IMR-90 (cell line): ENCODE results near the gene DIAPH2. TPM values are rescaled to one million over a fixed set of nuclear protein-coding genes. Genes with fewer than 3 reads are reported as not detected.

ENCODE experiments used
- ATAC-seq: fragments of 200-7000 bp; cut with Tn5 transposase; 2 replicates; pipeline ENCODE4 v1.9.1; 2020; ENCODE audit warnings: low read depth, mild to moderate bottlenecking, moderate library complexity
- BruUV-seq: library from RNA; stranded (reverse); fragments of 400-500 nt; replicated peaks from 2 replicates; lab custom pipeline; 2021; lab: Mats Ljungman, UMichigan
- CTCF ChIA-PET: fragments of 300-600 bp; formaldehyde crosslinking; extraction: SDS; loops from one replicate; lab custom pipeline; 2021; ENCODE audit warnings: antibody characterized with exemption; lab: Yijun Ruan, JAX
- POLR2A ChIA-PET: fragments of 300-600 bp; sonication (Branson Sonifier 250); formaldehyde crosslinking; loops from one replicate; lab custom pipeline; 2022; ENCODE audit warnings: antibody characterized with exemption; ENCODE audit not compliant: unreplicated experiment; lab: Charles Lee
- DNase-seq: peaks from one replicate; pipeline ENCODE4 v3.0.0; 2013
- H2AFZ ChIP-seq: replicated peaks from 2 replicates; pipeline ENCODE3; 2013; ENCODE audit warnings: low read length, mild to moderate bottlenecking; ENCODE audit not compliant: poor library complexity
- H2AK5ac ChIP-seq: 2 replicates; pipeline ENCODE4 v1.6.1; 2013; ENCODE audit warnings: low read depth, low read length, inconsistent platforms
- H2AK9ac ChIP-seq: replicated peaks from 2 replicates; pipeline ENCODE3; 2013; ENCODE audit warnings: mild to moderate bottlenecking, low read depth, low read length, moderate library complexity; ENCODE audit not compliant: poor library complexity
- H2BK120ac ChIP-seq: 2 replicates; pipeline ENCODE4 v1.6.1; 2013; ENCODE audit warnings: low read depth, low read length, inconsistent platforms
- H2BK15ac ChIP-seq: 3 replicates; pipeline ENCODE4 v1.6.1; 2013; ENCODE audit warnings: low read depth, low read length, inconsistent platforms
- H2BK20ac ChIP-seq: 2 replicates; pipeline ENCODE4 v1.6.1; 2013; ENCODE audit warnings: low read depth, mild to moderate bottlenecking, inconsistent platforms, low read length, moderate library complexity
- H2BK5ac ChIP-seq: 2 replicates; pipeline ENCODE4 v1.6.1; 2013; ENCODE audit warnings: mild to moderate bottlenecking, low read depth, low read length, inconsistent platforms; ENCODE audit not compliant: poor library complexity, severe bottlenecking
- H3K14ac ChIP-seq: replicated peaks from 2 replicates; pipeline ENCODE4 v1.6.1; 2013; ENCODE audit warnings: low read depth, low read length, inconsistent platforms
- H3K18ac ChIP-seq: 2 replicates; pipeline ENCODE4 v1.6.1; 2013; ENCODE audit warnings: low read depth, low read length, control low read depth
- H3K23ac ChIP-seq: 2 replicates; pipeline ENCODE4 v1.6.1; 2013; ENCODE audit warnings: low read depth, low read length, inconsistent platforms
- H3K27ac ChIP-seq: 2 replicates; pipeline ENCODE4 v1.5.1; 2013; ENCODE audit warnings: mild to moderate bottlenecking, control low read depth, low read length; ENCODE audit not compliant: insufficient read depth
- H3K27me3 ChIP-seq: 2 replicates; pipeline ENCODE4 v1.6.1; 2013; ENCODE audit warnings: low read length; ENCODE audit not compliant: control insufficient read depth, insufficient read depth
- H3K36me3 ChIP-seq: 2 replicates; pipeline ENCODE4 v1.6.1; 2013; ENCODE audit warnings: low read length, mixed read lengths; ENCODE audit not compliant: control insufficient read depth, insufficient read depth
- H3K4ac ChIP-seq: 2 replicates; pipeline ENCODE4 v1.6.1; 2013; ENCODE audit warnings: low read depth, low read length, inconsistent platforms
- H3K4me1 ChIP-seq: 2 replicates; pipeline ENCODE4 v1.6.1; 2013; ENCODE audit warnings: low read length, mixed read lengths; ENCODE audit not compliant: control insufficient read depth, insufficient read depth
- H3K4me2 ChIP-seq: 2 replicates; pipeline ENCODE4 v1.6.1; 2013; ENCODE audit warnings: low read depth, mild to moderate bottlenecking, control low read depth, low read length, moderate library complexity
- H3K4me3 ChIP-seq: 2 replicates; pipeline ENCODE4 v1.5.1; 2013; ENCODE audit warnings: low read depth, mild to moderate bottlenecking, control low read depth, low read length, moderate library complexity; ENCODE audit not compliant: insufficient read depth
- H3K56ac ChIP-seq: 2 replicates; pipeline ENCODE4 v1.6.1; 2013; ENCODE audit warnings: low read length, inconsistent platforms; ENCODE audit not compliant: insufficient read depth; ENCODE audit errors: extremely low read depth
- H3K79me1 ChIP-seq, 2 experiments: 2 replicates each; pipeline ENCODE4 v1.6.1; 2013; ENCODE audit warnings: low read length in 2 of 2, inconsistent platforms in 1 of 2, low read depth in 1 of 2
- H3K9ac ChIP-seq: 2 replicates; pipeline ENCODE4 v1.6.1; 2013; ENCODE audit warnings: low read depth, low read length, control low read depth
- H3K9me1 ChIP-seq: 2 replicates; pipeline ENCODE4 v1.6.1; 2013; ENCODE audit warnings: low read length, inconsistent platforms; ENCODE audit not compliant: insufficient read depth
- H3K9me3 ChIP-seq: 2 replicates; pipeline ENCODE4 v1.6.1; 2013; ENCODE audit warnings: low read length; ENCODE audit not compliant: control insufficient read depth, insufficient read depth
- H4K20me1 ChIP-seq: 2 replicates; pipeline ENCODE4 v1.6.1; 2013; ENCODE audit warnings: low read length, inconsistent platforms; ENCODE audit not compliant: insufficient read depth
- H4K5ac ChIP-seq: 2 replicates; pipeline ENCODE4 v1.6.1; 2013; ENCODE audit warnings: mild to moderate bottlenecking, low read depth, low read length, control low read depth
- H4K8ac ChIP-seq, 2 experiments: 2 replicates each; pipeline ENCODE4 v1.6.1; 2013; ENCODE audit warnings: low read depth in 2 of 2, low read length in 2 of 2, control low read depth in 1 of 2, inconsistent platforms in 1 of 2
- H4K91ac ChIP-seq: 2 replicates; pipeline ENCODE4 v1.6.1; 2013; ENCODE audit warnings: low read depth, low read length, inconsistent platforms; ENCODE audit not compliant: insufficient read depth
- SMC3 ChIP-seq: fragments of 150-350 bp; IDR thresholded peaks from 2 replicates; pipeline ENCODE4 v1.6.1; 2016; ENCODE audit warnings: low read depth, mild to moderate bottlenecking, antibody characterized with exemption, low read length, moderate library complexity
- WGBS, 2 experiments: methylation state at CpG; one replicate each; pipeline versions ENCODE4 v1.1.5 to v1.1.7; 2013; ENCODE audit warnings: missing lambda C conversion rate in 2 of 2; ENCODE audit not compliant: insufficient read length in 1 of 2; ENCODE audit errors: extremely low coverage in 2 of 2; 5-methylcytosine and 5-hydroxymethylcytosine counted together
- dilution Hi-C: fragments of 300-500 bp; cut with HindIII; formaldehyde crosslinking; loops from one replicate; pipeline ENCODE4 v1.14.3; 2018; ENCODE audit warnings: low sequenced_read_pairs; ENCODE audit not compliant: unreplicated experiment
- in situ Hi-C: fragments of 300-500 bp; cut with MboI; formaldehyde crosslinking; loops from 3 replicates; pipeline ENCODE4 v1.14.3; 2019; ENCODE audit warnings: low sequenced_read_pairs, inconsistent platforms, mixed read lengths
- intact Hi-C: fragments of 100-400 bp; cut with micrococcal nuclease; formaldehyde crosslinking; loops from 2 replicates; pipeline ENCODE4 v1.10.0; 2022
- polyA plus RNA-seq, 3 experiments: library from polyadenylated mRNA; depleted of rRNA; stranded (reverse); fragments of >200 nt; gene quantifications; 2 replicates each; pipeline ENCODE4 v1.2.3, GENCODE V29; 2012; ENCODE audit warnings: low replicate concordance in 1 of 3
- total RNA-seq: library from RNA; depleted of rRNA; stranded (reverse); fragments of >200 nt; gene quantifications from 2 replicates; pipeline ENCODE4 v1.2.3, GENCODE V29; 2012

The DIAPH2 gene
- total and polyA plus RNA-seq, 2 of the 4 experiments (the other 2 are of a cell fraction), result 3.6 to 19.9 TPM

DNA sequence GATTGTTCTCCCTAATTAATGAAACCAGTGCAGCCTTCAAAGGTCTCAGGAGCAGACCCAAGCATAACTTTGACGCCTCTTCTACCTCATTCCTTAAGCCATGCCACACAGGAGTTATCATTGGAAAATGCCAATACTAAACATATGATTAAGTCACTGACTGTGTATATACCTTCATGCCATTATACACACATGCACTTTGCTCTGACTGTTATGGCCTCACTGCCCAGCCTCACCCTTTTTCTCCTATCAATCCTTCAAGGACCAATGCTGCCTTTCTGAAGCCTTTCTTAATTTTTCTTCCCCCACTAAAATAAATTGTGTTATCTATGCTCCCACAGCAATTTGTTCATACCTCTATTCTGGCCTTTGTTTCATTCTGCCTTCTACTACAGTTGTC is 924.7 kb downstream of the DIAPH2 start:
- H3K9me3 ChIP-seq, result no peaks in the 10 kb centered on the region
- no peak overlapping the region for H3K4me3 ChIP-seq
- no peak for TF ChIP-seq SMC3
- H3K9me1 ChIP-seq, result no peaks in the 10 kb centered on the region
- no TSS peak for BruUV-seq
- no peak overlapping the region for H3K27ac ChIP-seq
- H3K36me3 ChIP-seq, result no peaks in the 10 kb centered on the region
- dilution Hi-C loops, result no loop called here
- no CpG with 5 or more reads among the region's 1 CpG for WGBS, 2 experiments
- POLR2A ChIA-PET, result no interaction called here
- H2BK5ac ChIP-seq, result no peak overlapping the region
- no peak overlapping the region for H3K56ac ChIP-seq
- in situ Hi-C loops, result no loop called here
- H4K91ac ChIP-seq, result no peak overlapping the region
- no peak overlapping the region for H2AK9ac ChIP-seq
- H2BK20ac ChIP-seq, result no peak overlapping the region
- H2BK15ac ChIP-seq, result no peak overlapping the region
- H3K14ac ChIP-seq, result no peak overlapping the region
- no peak overlapping the region for H3K9ac ChIP-seq
- CTCF ChIA-PET, result no interaction called here
- H3K27me3 ChIP-seq, result no peaks in the 10 kb centered on the region; the same call in 1 of the 2 replicates
- no peak overlapping the region for H4K8ac ChIP-seq
- H3K4ac ChIP-seq, result no peak overlapping the region
- H2AFZ ChIP-seq, result no peak overlapping the region
- H4K20me1 ChIP-seq, result no peaks in the 10 kb centered on the region
- no peak overlapping the region for H4K5ac ChIP-seq
- no peak overlapping the region for H2AK5ac ChIP-seq
- H3K4me1 ChIP-seq, result no peaks in the 10 kb centered on the region
- no peak overlapping the region for H3K18ac ChIP-seq
- no peak for ATAC-seq
- H3K23ac ChIP-seq, result no peak overlapping the region
- no peak for DNase-seq
- H2BK120ac ChIP-seq, result no peak overlapping the region
- intact Hi-C loops, result no loop called here
- no peaks in the 10 kb centered on the region for H3K79me1 ChIP-seq
- H3K4me2 ChIP-seq, result no peak overlapping the region
